GM21447 (cell line): ENCODE data around the gene ZSCAN23.
"Not testable (repeated sequence)": the region's sequence is repeated elsewhere in the genome, so short reads cannot be mapped to it uniquely, and the experiment has no call there.

Experiments
- ATAC-seq: cut with Tn5 transposase; IDR thresholded peaks from one replicate; pipeline ENCODE4 v1.9.1; 2021; ENCODE audit not compliant: unreplicated experiment

Gene ZSCAN23

GRCh38 chr6:28442586-28442985, 705 bp downstream of the ZSCAN23 start:
- no peak for ATAC-seq

DNA sequence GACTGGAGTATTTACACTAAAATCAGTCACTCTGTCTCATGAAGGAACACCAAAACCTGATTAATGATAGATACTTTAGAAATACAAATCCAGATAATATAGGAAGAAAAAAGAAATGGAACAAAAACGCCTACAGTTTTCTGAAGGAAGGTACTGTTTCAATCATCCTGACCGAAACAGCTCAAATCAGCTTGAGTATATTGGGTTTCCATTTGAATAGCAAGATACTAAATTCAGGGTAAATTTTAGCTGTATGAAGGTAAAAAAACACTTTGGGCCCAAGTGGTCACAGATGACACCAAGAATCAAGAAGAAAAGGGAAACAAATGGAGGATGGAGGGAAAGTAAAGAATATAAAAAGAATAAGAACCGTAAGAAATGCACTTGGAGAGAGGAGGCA, 6.9 kb downstream of the ZSCAN23 start:
- no peak for ATAC-seq

- no peak for ATAC-seq
Measured at GRCh38 chr6:28433119-28433518, 10.2 kb downstream of the ZSCAN23 start.

- no peak for ATAC-seq
Measured at GRCh38 chr6:28429781-28430180, 13.5 kb downstream of the ZSCAN23 start.

DNA sequence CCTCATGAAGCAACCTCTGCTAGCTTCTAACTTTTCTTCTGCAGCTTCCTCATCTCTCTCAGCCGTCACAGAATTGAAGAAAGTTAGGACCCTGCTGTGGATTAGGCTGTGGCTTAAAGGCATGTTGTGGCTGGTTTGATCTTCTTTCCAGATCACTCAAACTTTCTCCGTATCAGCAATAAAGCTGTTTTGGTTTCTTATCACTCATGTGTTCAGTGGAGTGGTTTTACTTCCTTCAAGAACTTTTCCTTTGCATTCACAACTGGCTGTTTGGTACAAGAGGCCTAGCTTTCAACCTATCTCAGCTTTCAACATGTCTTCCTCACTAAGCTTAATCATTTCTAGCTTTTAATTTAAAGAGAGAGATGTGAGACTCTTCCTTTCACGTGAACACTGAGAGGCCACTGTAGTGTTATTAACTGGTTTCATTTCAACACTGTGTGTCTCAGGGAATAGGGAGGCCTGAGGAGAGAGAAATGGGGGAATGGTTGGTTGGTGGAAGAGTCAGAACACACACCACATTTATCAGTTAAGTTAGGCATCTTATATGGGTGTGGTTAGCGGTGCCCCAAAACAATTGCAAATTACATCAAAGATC, 17.2 kb downstream of the ZSCAN23 start:
- ATAC-seq, result no peak

DNA sequence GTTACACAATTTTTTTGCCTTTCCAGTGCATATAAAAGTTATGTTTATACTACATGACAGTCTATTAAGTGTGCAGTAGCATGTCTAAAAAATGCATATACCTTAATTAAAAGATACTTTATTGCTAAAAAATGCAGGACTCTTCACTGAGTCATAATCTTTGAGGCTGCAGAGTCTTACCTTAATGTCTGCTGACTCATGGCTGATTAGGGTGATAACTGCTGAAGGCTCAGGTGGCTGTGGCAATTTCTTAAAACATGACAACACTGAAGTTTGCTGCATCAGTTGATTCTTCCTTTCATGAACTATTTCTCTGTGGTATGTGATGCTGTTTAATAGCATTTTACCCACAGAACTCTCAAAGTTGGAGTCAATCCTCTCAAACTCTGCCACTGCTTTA, 19.1 kb downstream of the ZSCAN23 start:
- no peak for ATAC-seq

GRCh38 chr6:28423546-28423945, 19.7 kb downstream of the ZSCAN23 start:
- ATAC-seq, result no peak

DNA sequence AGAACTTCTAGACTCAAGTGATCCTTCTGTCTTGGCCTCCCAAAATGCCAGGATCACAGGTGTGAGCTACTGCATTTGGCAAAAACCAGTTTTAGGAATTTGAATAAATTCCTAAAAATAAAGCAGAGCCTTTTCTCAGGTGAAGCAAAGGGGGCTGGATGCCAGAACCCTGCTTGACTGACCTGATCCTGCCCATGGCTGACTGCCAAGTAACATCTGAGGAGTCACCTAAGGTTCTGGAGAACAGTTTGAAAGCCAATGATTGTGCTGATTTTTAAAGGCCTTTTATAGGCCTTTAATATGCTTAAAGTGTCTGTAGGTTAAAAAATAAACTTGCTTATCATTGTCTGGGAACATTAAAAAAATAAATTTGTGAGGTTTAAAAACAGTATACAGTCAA, 29.6 kb downstream of the ZSCAN23 start:
- no peak for ATAC-seq

DNA sequence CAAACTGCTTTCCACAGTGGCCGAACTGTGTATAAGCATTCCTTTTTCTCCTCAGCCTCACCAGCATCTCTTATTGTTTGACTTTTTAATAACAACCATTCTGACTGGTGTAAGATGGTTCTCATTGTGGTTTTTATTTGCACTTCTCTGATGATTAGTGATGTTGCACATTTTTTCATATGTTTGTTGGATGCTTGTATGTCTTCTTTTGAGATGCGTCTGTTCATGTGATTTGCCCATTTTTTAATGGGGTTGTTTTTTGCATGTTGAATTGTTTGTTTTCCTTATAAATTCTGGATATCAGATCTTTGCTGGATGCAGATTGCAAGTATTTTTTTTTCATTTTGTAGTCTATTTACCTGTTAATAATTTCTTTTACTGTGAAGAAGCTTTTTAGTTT, 32.5 kb downstream of the ZSCAN23 start:
- ATAC-seq, result no peak

- ATAC-seq, result no peak
Measured at GRCh38 chr6:28408076-28408802, 35.1 kb downstream of the ZSCAN23 start.

- no peak for ATAC-seq
Measured at GRCh38 chr6:28407401-28407800, 35.9 kb downstream of the ZSCAN23 start.

DNA sequence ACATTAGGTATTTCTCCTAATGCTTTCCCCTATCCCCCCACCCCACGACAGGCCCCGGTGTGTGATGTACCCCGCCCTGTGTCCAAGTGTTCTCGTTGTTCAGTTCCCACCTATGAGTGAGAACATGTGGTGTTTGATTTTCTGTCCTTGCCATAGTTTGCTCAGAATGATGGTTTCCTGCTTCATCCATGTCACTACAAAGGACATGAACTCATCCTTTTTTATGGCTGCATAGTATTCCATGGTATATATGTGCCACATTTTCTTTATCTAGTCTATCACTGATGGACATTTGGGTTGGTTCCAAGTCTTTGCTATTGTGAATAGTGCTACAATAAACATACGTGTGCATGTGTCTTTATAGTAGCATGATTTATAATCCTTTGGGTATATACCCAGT, 39.4 kb downstream of the ZSCAN23 start:
- not testable (repeated sequence) for ATAC-seq

DNA sequence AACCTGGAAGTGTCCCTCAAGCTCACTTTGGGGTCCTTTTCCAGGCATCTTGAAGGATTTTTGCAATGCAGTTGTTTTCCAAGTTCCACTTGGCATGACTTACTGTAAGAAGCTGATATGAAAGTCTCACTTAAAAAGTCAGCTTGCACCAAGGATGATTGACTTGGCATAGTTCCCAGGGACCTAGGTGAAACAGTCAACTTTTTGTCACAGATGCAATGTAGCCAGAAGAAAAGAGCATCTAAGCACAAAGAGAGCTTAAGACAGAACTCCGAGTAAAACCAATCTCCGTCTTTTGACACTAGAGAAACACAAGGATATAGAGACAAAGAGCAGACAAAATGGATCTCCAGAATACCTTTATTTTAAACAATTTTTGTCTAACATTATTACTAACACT, 41.1 kb downstream of the ZSCAN23 start:
- no peak for ATAC-seq

DNA sequence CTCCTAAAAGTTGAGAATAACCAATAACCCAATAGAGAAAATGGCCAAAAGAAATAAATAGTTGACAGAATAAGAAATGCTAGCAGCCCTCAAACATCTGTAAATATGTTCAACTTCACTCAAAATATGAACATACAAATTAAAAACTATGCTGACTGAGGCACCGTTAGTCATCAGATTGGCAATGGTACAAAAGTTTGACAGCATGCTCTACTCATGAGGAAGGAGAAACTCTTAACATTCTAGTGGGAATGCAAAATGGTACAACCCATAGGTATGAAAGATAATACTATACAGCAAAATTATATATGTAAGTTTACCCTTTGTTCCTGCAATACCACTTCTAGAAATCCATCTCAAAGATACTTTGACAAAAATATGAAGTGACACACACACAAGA, 42.1 kb downstream of the ZSCAN23 start:
- ATAC-seq, result no peak

- ATAC-seq, result no peak
Measured at GRCh38 chr6:28400122-28400451, 43.2 kb downstream of the ZSCAN23 start.

GRCh38 chr6:28399350-28400121, 43.8 kb downstream of the ZSCAN23 start, which contains the start of gene ZSCAN12:
Gene ZSCAN12, minus strand, starts transcription at chr6:28399747. Its CDS starts 1,342 bp downstream, at chr6:28398405.
- ATAC-seq, result peak; percentile 80

DNA sequence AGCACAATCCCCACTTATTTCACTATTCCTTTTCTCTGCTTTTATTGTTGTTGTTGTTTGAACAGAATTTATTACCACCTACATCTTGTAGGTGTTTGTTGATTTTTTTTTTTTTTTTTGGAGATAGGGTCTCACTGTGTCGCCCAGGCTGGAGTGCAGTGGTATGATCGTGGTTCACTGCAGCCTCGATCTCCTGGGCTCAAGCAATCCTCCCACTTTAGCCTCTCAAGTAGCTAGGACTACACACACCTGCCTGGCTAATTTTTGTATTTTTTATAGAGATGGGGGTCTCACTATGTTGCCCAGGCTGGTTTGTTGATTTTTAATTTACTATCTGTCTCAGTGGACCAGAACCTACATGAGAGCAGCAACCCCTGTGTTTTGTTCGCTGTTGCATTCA, 47.4 kb downstream of the ZSCAN23 start:
- ATAC-seq, result no peak

- no peak for ATAC-seq
Measured at GRCh38 chr6:28393912-28394662, 49.2 kb downstream of the ZSCAN23 start.

- no peak for ATAC-seq
Measured at GRCh38 chr6:28390688-28391087, 52.6 kb downstream of the ZSCAN23 start.

DNA sequence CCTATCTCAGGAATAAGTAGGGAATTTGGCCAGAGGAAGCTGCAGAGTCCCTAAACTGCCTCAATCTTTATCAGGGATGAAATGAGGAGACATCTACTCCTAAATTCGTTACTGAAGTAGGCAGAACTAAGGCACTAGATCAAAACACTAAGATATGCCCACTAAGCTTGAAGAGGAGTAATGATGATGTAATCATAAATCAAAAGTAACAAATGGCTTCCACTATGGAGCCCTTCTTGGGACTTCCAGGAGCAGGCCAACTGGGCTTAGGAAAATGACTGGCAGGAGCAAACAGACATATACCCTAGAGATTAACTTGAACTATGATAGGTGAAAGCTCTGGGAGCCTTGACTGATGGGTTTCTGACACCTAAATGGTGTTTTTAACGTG, 59.2 kb downstream of the ZSCAN23 start:
- ATAC-seq, result no peak
